Stimulated activated CD4-positive, alpha-beta T cell treated with anti-CD3 and anti-CD28 coated beads, TNF-alpha, amount 100 ng/mL, for 48 hours (primary cell): Measurements from ENCODE around the gene FBXL2.
"Not testable (repeated sequence)": the region's sequence is repeated elsewhere in the genome, so short reads cannot be mapped to it uniquely, and the experiment has no call there.

ENCODE experiments used
- DNase-seq, 3 donors: peaks; one replicate each; pipeline ENCODE4 v3.0.0-alpha.2; 2020; ENCODE audit warnings: low read depth in 3 of 3

Gene FBXL2

DNA sequence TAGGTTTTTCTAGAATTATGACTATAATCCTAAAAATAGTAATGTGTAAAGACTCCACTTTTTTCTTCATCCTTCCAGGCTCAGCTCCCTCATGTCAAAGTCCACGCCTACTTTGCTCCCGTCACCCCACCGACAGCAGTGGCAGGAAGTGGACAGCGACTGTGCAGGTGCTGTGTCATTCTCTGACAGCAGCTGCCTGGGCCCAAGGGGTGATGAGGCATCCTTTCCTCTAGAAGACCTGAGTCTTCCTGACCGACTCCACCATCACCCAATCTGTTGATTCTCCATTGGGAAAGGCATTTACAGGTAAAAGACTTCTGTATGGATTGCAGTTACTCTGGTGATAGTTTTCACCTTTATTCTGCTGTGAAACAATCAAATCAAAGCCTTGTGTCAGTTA lies 108.2 kb downstream of the FBXL2 start:
- peak; percentile 9 to 37 (median 34) for DNase-seq

GRCh38 chr3:33386631-33387030 lies 109.4 kb downstream of the FBXL2 start:
- DNase-seq: no peak

DNA sequence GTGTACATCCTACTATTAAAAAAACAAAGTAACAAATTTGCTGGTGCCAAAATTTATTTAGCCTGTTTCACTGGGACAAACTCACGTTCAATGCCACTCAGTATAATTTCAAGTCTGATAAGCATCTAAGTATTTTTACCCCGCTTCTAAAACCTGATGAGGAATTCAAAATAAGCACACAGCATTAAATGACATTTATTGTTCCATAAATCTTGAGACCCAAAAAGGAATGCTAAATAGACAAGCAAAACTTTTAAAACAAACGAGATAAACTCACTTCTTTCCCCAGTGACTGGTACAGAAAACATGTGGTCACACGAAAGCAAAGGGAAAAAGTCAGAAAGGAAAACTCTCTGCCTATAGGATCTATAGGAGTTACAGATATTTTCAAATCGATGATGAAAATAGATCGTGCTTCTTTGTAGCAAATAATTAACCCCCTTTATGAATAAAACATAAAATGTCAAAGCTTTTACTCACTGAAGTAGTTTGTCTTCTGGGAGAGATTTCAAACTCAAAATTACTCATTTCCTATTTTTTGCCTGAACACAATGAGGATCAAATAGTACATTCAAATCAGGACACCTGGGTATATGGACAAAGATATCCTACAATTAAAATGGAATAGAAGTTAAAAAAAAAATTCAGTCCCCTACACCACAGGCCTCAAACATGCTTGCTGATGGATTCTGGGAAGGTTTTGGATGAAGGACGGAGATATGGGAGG lies 111.3 kb downstream of the FBXL2 start:
- DNase-seq: no peak

- DNase-seq: no peak
Measured at GRCh38 chr3:33389908-33390307, 112.7 kb downstream of the FBXL2 start.

DNA sequence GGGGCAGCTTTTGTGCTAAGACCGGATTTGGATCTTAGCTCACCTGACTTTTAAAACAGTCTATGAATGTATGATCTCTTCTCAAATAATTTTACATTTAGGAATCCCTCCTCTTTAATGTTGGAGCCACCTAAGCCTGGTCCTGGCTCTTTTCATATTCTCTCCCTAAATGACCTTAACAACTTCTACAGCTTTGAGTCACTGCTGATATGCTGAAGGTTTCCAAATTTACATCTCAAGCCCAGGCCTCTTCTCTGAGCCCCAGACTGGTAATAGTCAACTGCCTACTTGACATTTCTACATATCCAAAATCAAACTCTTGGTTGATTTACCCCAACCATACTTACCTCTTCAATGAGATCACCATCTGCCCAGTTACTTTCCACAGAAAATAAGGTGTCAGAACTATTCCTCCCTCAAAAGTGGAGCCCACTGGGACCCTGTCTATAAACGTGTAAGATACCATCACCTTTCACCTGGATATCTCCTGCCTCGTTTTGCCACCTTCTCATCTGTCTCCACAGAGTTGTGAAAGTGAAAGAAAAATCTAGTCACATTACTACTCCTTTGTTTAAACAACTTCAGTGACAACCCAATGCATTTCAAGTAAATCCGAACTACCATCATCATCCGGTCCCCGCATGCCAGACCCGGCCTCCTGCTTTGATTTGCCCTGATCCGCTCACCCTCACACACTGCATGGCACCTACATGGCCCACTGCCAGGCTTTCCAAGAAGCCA lies 114.2 kb downstream of the FBXL2 start:
- DNase-seq: no peak

GRCh38 chr3:33392144-33392543 lies 114.9 kb downstream of the FBXL2 start:
- no peak for DNase-seq

- DNase-seq: no peak
Measured at GRCh38 chr3:33392703-33393125, 115.5 kb downstream of the FBXL2 start.

DNA sequence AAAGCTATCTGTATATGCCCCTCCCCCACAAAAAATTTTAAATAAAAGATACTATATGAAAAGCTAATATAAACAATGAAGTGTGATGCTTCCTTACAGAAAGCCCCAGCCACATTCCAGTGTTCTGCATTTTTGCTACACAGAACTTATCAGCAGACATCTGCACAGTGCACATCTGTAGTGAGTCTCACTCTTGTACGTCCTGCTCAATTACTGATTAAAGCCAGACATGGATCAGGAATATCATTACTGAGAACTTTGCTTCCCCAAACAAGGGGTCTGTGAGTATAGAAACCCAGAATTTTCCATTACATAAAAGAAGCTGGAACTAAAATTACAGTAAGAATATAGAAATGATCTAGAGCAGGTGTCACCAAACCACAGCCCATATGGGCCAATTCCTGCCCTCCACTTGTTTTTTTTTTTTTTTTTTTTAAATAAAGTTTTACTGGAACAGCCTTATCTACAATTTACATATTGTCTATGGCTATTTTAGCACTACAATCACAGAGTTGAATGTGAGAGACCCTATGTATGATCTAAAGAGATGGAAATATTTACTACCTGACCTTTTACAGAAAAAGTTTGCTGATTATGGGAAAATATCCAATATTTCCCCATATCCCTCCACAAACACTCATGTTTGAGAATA lies 117.3 kb downstream of the FBXL2 start:
- no peak for DNase-seq

DNA sequence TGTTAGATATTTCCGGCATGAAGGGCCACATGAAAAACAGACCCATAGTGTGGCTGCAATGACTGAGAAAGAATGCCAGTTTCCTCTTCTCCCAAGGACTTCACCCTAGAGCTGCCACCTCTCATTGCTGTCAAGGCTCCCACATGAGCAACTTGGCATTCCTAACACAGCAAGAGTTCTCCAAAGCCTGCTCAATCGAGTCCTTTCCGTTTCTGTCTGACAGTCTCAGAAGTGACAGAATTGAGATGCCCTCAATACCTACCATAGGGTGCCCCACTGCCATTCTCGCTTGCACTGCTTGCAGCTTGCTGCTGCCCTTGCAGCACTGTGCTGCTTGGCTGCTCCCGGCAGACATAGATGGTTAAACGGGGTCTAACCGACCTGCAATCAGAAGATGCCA lies 118.7 kb downstream of the FBXL2 start:
- no peak for DNase-seq

- no peak for DNase-seq
Measured at GRCh38 chr3:33398410-33398809, 121.2 kb downstream of the FBXL2 start.

- no peak for DNase-seq
Measured at GRCh38 chr3:33401781-33402180, 124.5 kb downstream of the FBXL2 start.

GRCh38 chr3:33402936-33403335 lies 125.7 kb downstream of the FBXL2 start:
- DNase-seq: no peak

GRCh38 chr3:33403756-33404155 lies 126.5 kb downstream of the FBXL2 start:
- DNase-seq: no peak

- not testable (repeated sequence) for DNase-seq
Measured at GRCh38 chr3:33410816-33411215, 133.6 kb downstream of the FBXL2 start.

DNA sequence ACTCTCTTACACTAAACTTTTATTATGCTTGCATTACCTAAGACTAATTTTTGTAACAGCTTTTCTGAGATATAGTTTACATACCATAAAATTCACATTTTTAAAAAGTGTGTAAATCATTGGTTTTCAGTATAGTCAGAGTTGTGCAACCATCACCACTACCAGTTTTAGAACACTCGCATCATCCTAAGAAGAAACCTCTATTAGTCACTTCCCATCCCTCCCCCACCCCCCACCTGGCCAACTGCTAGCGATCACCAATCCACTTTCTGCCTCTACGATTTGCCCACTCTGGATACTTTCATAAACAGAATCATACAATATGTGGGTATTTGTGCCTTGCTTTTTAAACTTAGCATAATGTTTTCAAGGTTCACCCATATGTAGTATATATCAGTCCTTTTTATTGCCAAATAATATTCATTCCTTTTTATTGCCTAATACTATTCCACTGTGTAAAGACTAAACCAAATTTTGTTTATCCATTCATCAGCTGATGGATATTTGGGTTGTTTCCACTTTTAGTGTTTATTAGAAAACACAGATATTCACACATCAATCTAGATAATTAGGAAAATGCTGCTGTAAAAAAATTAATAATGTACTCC lies 139.9 kb downstream of the FBXL2 start:
- peak in 1 of 3 donors; percentile 46 for DNase-seq

DNA sequence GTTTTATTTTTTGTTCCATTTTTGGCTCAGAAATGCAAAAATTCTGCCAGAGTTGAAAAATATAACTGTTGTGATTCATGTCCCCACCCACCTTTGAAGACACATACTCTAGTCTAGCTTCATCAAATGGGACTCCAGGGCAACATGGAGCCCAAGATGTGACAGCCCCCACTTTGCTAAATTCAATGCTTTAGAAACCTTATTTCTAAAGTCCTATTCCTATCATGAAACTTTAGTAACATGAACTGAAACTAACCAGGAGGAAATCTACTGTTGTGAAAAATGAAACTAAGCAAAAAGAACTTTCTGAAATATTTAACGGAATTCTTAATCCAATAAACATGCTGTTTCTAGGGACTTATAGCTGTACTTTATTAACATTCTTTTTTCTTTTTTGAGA lies 142.7 kb downstream of the FBXL2 start:
- DNase-seq: no peak

DNA sequence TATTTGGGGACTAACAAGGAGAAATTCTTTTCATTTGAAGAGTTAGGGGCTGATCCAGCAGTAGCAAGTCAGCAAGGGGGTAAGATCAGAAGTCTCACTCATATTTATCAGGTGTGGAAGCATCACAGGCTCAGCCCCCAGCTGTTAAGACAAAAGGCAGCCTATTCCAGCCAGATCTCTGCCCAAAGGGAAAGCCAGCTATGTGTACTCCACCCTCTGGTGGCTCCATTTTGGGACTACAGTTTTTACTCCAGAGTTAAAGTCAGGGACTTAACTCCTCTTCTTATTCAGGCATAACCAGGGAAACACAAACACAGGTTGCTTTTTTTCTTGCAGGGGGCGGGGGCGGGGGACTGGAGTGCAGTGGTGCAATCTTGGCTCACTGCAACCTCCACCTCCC lies 143.7 kb downstream of the FBXL2 start:
- no peak for DNase-seq

GRCh38 chr3:33424606-33425452 lies 147.6 kb downstream of the FBXL2 start:
- no peak for DNase-seq

GRCh38 chr3:33425453-33425852 lies 148.2 kb downstream of the FBXL2 start:
- DNase-seq: no peak

DNA sequence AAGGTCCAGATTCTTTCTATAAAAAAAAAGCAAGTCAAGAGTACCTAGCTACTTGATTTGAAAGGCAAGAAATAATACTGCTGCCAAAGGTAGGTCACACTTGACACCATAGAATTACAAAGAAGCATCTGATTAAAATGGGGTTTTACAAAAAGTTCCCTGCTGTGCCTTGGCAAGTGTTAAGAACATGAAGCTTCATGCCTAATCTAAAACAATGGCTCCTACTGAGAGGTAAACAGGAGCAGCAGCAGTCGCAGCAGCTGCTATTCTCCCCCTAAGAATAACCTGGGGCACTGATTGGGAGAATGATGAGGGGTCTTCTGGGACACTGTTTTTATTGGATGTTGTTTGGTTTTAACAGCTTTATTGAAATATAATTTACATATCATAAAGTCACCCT lies 148.8 kb downstream of the FBXL2 start:
- no peak for DNase-seq

DNA sequence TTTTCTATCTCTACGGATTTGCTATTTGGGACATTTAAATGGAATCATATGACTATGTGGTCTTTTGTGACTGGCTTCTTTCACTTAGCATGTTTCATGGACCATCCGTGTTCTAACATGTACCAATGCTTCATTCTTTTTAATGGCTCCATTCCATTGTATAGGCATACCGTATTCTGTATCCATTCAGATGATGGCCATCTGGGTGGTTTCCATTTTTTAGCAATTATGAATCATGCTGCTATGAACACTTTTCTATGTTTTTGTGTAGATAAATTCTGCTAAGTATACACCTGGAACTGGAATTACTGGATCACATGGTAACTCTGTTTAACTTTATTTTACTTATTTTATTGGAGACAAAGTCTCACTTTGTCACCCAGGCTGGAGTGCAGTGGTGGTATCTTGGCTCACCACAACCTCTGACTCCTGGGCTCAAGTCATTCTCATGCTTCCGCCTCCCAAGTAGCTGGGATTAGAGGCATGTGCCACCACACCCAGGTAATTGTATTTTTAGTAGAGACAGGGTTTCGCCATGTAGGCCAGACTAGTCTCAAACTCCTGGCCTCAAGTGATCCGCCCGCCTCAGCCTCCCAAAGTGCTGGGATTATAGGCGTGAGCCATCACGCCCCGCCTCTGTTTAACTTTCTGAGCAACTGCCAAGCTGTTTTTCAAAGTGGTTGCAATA lies 149.5 kb downstream of the FBXL2 start:
- no peak for DNase-seq
